Memory B cell (primary cell): Measurements from ENCODE around the gene LHPP.

Experiments
- ATAC-seq: fragments of 150-1000 bp; cut with Tn5 transposase; 2 replicates; pipeline ENCODE4 v1.10.0; 2021; ENCODE audit warnings: low read depth, mild to moderate bottlenecking, moderate library complexity
- DNase-seq, 2 donors: peaks; one replicate each; pipeline ENCODE4 v3.0.0; 2022; ENCODE audit warnings: low spot score in 2 of 2
- H3K27ac Mint-ChIP-seq: one replicate; pipeline ENCODE4 v1.8.0; 2022; ENCODE audit warnings: mild to moderate bottlenecking, moderate library complexity, mixed read lengths
- H3K27me3 Mint-ChIP-seq: one replicate; pipeline ENCODE4 v1.8.0; 2022; ENCODE audit warnings: mixed read lengths
- H3K36me3 Mint-ChIP-seq: one replicate; pipeline ENCODE4 v1.8.0; 2022; ENCODE audit warnings: mild to moderate bottlenecking, mixed read lengths
- H3K4me1 Mint-ChIP-seq: one replicate; pipeline ENCODE4 v1.8.0; 2022; ENCODE audit warnings: mixed read lengths
- H3K4me3 Mint-ChIP-seq: one replicate; pipeline ENCODE4 v1.8.0; 2022; ENCODE audit warnings: mild to moderate bottlenecking, moderate library complexity, mixed read lengths
- H3K9me3 Mint-ChIP-seq: one replicate; pipeline ENCODE4 v1.8.0; 2022; ENCODE audit warnings: mixed read lengths

LHPP gene

GRCh38 chr10:124615259-124615658, 153.6 kb downstream of the LHPP start:
- H3K9me3 Mint-ChIP-seq = no peaks in the 10 kb centered on the region
- no peak for ATAC-seq
- H3K36me3 Mint-ChIP-seq = peaks cover 8% of the 10 kb centered on the region
- H3K27ac Mint-ChIP-seq = peak overlapping the region; percentile 87
- no peaks in the 10 kb centered on the region for H3K27me3 Mint-ChIP-seq
- no peak overlapping the region for H3K4me3 Mint-ChIP-seq
- no peak for DNase-seq
- peaks cover 50% of the 10 kb centered on the region for H3K4me1 Mint-ChIP-seq

GRCh38 chr10:124616040-124616835, 154.6 kb downstream of the LHPP start:
- Mint-ChIP-seq H3K36me3 (peaks cover 8% of the 10 kb centered on the region), H3K4me3 (no peak overlapping the region), H3K9me3 (no peaks in the 10 kb centered on the region), H3K27me3 (no peaks in the 10 kb centered on the region), H3K4me1 (peaks cover 52% of the 10 kb centered on the region), H3K27ac (peak overlapping the region; percentile 87)
- DNase-seq (no peak), ATAC-seq (no peak)

GRCh38 chr10:124616836-124617130, 155.2 kb downstream of the LHPP start:
- Mint-ChIP-seq H3K36me3 (peaks cover 8% of the 10 kb centered on the region), H3K4me1 (peaks cover 50% of the 10 kb centered on the region), H3K27me3 (no peaks in the 10 kb centered on the region), H3K9me3 (no peaks in the 10 kb centered on the region), H3K4me3 (peak overlapping the region; percentile 60), H3K27ac (peak overlapping the region; percentile 95)
- ATAC-seq (no peak), DNase-seq (no peak)

DNA sequence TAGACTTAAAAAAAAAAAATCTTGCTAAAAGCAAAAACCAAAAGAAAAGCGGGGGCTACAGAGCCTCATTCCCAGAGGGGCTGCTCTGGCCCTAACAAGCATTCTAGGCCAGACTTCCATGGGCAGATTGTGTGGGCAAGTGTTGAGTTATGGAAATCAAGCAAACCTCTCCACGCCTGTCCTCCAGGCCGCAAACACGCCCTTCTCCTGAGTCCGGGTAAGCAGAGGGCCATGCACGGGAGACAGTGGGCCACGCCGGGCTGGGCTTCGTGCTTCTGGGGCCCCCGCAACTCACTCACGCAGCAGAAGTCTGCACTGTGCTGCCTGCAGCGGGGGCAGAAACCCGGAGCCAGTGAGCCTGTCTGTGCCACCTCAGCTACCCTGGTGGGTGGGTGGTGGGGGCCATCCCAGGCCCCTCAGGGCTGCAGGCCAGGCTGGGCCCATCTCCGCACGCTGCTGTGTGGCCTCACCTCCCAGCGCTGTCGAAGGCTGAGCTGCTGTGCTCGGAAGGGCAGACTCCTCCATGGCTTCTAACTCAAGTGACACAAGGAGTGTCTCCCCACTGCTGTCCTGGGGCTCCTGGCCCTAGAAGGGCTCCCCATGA, 156.9 kb downstream of the LHPP start:
- DNase-seq (no peak), ATAC-seq (no peak)
- Mint-ChIP-seq H3K27ac (peak overlapping the region; percentile 95), H3K4me1 (peaks cover 38% of the 10 kb centered on the region), H3K36me3 (peaks cover 12% of the 10 kb centered on the region), H3K4me3 (peak overlapping the region; percentile 81), H3K9me3 (no peaks in the 10 kb centered on the region), H3K27me3 (no peaks in the 10 kb centered on the region)

DNA sequence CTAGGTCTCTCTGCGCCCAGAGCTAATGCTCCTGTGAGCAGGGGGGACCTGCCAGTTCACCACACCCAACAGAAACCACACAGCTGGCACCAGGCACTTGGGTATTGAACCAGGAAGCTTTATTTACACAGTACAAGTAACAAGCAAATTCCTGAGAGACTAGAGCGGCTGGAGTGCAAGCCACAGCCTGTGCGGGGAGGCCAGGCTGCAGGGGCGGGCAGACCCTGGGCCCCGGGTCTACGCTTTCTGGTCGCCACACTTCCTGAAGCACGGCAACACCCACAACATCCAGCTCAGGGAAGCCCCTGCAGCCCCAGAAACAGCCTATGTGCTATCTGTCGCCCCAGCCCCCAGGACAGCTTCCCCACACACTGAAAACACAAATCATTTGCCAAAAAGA, 157.6 kb downstream of the LHPP start:
- H3K27me3 Mint-ChIP-seq = no peaks in the 10 kb centered on the region
- peak overlapping the region; percentile 81 for H3K4me3 Mint-ChIP-seq
- DNase-seq (peak in 1 of 2 donors; percentile 44), ATAC-seq (peak; percentile 77)
- no peaks in the 10 kb centered on the region for H3K9me3 Mint-ChIP-seq
- peaks cover 14% of the 10 kb centered on the region for H3K36me3 Mint-ChIP-seq
- H3K4me1 Mint-ChIP-seq = peaks cover 36% of the 10 kb centered on the region
- H3K27ac Mint-ChIP-seq = peak overlapping the region; percentile 95

DNA sequence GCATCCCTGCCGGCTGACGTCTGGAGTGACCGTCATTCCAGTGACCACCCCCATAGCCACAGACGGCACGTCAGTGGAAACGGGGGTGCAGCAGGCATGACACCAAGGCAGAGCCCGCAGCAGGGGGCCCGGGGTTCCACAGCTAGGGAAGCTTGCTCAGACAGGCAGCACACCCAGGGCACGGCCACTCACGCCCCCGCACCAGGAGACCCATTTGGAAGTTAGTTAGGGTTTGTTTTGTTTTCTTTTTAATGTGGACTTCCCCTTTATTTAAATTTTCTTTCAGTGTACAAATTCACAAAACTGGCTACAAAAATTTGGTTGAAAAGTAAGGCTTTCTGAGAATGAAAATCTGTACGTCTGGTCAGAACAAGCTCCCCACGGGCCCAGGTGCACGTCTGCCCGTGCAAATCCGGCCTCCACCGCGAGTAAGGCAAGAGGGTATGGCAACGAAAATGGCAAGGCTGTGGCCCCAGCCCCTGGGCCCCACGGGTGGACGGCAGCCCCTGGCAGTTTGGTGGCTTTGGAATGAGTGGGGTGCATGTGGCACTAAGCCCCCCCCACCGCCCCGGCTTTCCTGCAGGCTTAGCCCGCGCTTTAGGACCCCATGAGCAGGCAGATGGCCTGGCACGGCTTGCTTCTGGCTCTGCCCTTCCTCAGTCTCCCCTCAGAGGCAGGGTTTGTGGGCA, 158.3 kb downstream of the LHPP start:
- DNase-seq (no peak), ATAC-seq (peak; percentile 47)
- Mint-ChIP-seq H3K9me3 (no peaks in the 10 kb centered on the region), H3K27me3 (no peaks in the 10 kb centered on the region), H3K4me1 (peaks cover 40% of the 10 kb centered on the region), H3K4me3 (peak overlapping the region; percentile 81), H3K36me3 (peaks cover 14% of the 10 kb centered on the region), H3K27ac (peak overlapping the region; percentile 95)

DNA sequence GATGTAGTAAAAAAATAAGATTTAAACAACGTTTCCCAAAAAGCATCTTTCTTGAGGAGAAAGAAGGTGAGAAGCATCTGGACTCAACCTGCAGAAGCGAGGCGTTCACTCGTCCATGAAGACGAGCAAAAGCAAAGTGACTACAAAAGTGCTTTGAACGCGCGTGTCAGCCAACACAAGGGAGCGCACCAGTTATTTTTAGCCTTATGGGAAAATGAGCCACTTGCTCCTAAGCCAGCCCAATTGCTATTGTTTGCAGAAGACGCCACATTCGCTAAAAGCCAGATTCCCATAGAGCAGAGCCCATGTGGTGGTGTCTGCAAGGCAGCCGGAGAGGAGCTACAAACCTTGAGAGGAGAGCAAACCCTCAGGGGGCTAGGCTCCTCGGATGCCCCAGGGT, 160.0 kb downstream of the LHPP start:
- Mint-ChIP-seq H3K4me1 (peaks cover 40% of the 10 kb centered on the region), H3K4me3 (no peak overlapping the region), H3K27me3 (no peaks in the 10 kb centered on the region), H3K36me3 (peaks cover 8% of the 10 kb centered on the region), H3K9me3 (no peaks in the 10 kb centered on the region), H3K27ac (peak overlapping the region; percentile 95)
- DNase-seq (no peak), ATAC-seq (no peak)

- DNase-seq = no peak
- ATAC-seq = no peak
- Mint-ChIP-seq H3K4me3 (peak overlapping the region; percentile 17), H3K4me1 (peaks cover 43% of the 10 kb centered on the region), H3K36me3 (peaks cover 8% of the 10 kb centered on the region), H3K27me3 (no peaks in the 10 kb centered on the region), H3K27ac (peak overlapping the region; percentile 95), H3K9me3 (no peaks in the 10 kb centered on the region)
These were observed 160.5 kb downstream of the LHPP start for GRCh38 chr10:124622158-124622557.

GRCh38 chr10:124622866-124623536, 161.4 kb downstream of the LHPP start:
- peaks cover 8% of the 10 kb centered on the region for H3K36me3 Mint-ChIP-seq
- H3K9me3 Mint-ChIP-seq = no peaks in the 10 kb centered on the region
- H3K4me1 Mint-ChIP-seq = peaks cover 45% of the 10 kb centered on the region
- H3K27me3 Mint-ChIP-seq = no peaks in the 10 kb centered on the region
- DNase-seq (no peak), ATAC-seq (no peak)
- H3K27ac Mint-ChIP-seq = peak overlapping the region; percentile 95
- H3K4me3 Mint-ChIP-seq = no peak overlapping the region

DNA sequence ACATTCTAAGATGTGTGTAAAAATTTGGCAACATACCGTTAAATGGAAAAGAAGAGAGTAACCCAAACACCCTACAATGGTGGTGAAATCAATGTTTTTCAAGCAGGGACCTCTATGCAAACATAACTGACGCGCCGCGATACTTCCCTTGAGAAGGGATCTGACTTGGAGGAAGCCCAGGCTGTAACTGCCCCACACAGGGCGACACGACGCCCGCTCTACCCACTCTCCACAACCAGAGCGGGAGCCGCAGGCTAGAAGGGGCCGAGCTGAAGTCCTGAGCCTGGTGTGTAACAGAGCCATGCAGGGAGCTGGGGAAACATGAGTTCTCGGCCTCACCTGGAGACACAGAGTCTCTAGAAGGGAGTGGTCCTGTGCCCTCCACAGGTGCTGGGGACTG, 162.4 kb downstream of the LHPP start:
- H3K4me3 Mint-ChIP-seq = no peak overlapping the region
- H3K36me3 Mint-ChIP-seq = peaks cover 8% of the 10 kb centered on the region
- H3K9me3 Mint-ChIP-seq = no peaks in the 10 kb centered on the region
- peak overlapping the region; percentile 95 for H3K27ac Mint-ChIP-seq
- ATAC-seq (no peak), DNase-seq (no peak)
- H3K27me3 Mint-ChIP-seq = no peaks in the 10 kb centered on the region
- peaks cover 42% of the 10 kb centered on the region for H3K4me1 Mint-ChIP-seq

GRCh38 chr10:124624466-124624865, 162.8 kb downstream of the LHPP start:
- Mint-ChIP-seq H3K4me3 (peak overlapping the region; percentile 37), H3K4me1 (peaks cover 42% of the 10 kb centered on the region), H3K36me3 (peaks cover 8% of the 10 kb centered on the region), H3K27ac (peak overlapping the region; percentile 88), H3K9me3 (no peaks in the 10 kb centered on the region), H3K27me3 (no peaks in the 10 kb centered on the region)
- ATAC-seq (no peak), DNase-seq (no peak)

GRCh38 chr10:124624895-124625294, 163.3 kb downstream of the LHPP start:
- Mint-ChIP-seq H3K9me3 (no peaks in the 10 kb centered on the region), H3K4me3 (peak overlapping the region; percentile 37), H3K36me3 (peaks cover 8% of the 10 kb centered on the region), H3K27me3 (no peaks in the 10 kb centered on the region), H3K27ac (peak overlapping the region; percentile 88), H3K4me1 (peaks cover 41% of the 10 kb centered on the region)
- DNase-seq (no peak), ATAC-seq (no peak)

GRCh38 chr10:124625831-124626238, 164.2 kb downstream of the LHPP start:
- Mint-ChIP-seq H3K4me1 (peaks cover 39% of the 10 kb centered on the region), H3K9me3 (no peaks in the 10 kb centered on the region), H3K4me3 (no peak overlapping the region), H3K27me3 (no peaks in the 10 kb centered on the region), H3K36me3 (peaks cover 8% of the 10 kb centered on the region), H3K27ac (no peak overlapping the region)
- ATAC-seq = no peak
- no peak for DNase-seq
